Kidney glomerular epithelial cell (primary cell): ENCODE data around the gene OSBPL6.
"Not testable (repeated sequence)": the region's sequence is repeated elsewhere in the genome, so short reads cannot be mapped to it uniquely, and the experiment has no call there.

ENCODE experiments used
- DNase-seq: peaks from one replicate; lab custom pipeline; 2025; lab: John Stamatoyannopoulos, UW

Gene OSBPL6

DNA sequence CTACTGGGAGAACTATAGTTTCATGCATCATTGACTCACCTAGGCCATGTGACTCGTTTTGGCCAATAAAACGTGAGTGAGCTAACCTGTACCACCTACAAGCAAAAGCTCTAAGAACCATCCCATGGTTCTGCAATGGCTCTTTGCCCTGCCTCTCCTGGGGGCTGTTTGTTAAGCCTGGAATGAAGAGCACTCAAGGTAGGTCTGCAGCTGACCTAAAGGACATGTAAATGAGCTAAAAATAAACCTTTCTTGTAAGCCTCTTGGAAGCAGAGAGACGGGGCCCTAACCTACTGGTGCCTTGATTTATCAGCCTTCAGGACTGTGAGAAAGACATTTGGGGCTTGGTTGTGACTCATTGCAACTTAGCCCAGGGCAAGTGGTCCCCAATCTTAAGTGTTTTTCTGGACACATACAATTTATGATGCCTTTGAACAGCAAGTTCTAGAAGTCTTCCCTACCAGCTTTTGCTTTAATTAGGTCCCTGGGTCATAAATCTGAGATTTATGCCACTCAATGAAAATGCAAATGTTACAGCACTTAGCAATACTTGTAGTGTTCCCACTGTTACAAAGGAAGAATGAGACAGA, 107.4 kb downstream of the OSBPL6 start:
- DNase-seq = no peak

DNA sequence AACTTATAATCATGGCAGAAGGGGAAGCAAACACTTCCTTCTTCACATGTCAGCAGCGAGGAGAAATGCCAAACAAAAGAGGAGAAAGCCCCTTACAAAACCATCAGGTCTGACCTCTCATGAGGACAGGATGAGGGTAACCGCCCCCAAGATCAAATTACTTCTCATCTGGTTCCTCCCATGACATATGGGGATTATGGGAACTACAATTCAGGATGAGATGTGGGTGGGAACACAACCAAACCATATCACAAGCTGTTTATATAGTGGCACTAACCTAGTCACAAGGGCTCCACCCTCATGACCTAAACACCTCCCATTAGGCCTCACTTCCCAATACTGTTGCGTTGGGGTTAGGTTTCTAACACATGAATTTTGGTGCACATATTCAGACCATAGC, 110.0 kb downstream of the OSBPL6 start:
- no peak for DNase-seq

DNA sequence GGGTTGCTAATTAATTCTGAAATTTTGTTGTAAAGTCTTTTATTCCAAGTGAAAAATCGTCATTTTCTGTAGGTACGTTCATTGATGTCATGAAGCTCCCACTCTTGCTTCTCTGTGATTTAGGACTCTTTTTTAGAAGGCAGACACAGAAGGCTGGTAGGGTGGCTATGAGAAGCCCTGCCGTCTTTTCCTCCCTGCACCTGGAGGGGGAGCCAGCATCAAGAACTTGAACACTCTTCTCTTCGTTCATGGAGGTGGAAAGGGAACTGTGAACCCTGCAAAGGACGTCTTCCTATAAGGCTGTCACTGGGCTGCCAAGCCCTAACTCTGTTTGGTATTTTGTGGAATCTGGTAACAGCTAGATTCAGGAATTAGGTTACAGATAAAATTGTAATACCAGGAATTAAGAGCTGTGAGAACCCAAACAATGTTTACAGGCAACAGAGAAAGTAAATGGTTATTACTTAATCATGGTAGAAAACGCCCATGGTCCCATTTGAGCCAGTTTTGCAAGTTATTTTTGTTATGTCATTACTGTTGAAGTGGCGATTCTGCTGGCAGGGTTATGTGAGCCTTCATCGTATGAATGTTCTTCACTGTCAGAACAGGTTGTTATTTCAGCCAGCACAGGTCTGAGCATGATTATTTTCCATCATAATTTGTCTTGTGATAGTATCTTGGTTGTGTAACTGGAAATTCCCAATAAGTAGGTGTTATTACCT, 112.2 kb downstream of the OSBPL6 start:
- no peak for DNase-seq

DNA sequence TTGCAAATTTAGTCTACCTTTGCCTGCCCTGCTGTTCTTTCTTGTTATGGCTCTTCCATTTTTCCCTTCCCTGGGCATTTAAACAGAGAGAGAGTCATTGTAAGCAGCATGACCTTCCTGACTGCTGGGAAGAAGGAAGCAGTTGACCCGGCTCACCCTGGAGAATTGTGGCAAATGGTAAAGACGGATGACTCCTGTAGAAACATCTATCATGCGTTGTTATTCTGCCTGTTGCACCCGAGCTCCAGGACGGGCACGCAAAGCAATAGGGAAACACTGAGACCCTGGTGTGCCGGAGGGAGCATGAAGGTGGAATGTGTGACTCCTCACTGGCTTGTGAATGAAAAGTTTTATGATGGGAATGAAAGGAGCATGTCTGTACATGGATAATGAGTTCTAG, 113.3 kb downstream of the OSBPL6 start:
- no peak for DNase-seq

DNA sequence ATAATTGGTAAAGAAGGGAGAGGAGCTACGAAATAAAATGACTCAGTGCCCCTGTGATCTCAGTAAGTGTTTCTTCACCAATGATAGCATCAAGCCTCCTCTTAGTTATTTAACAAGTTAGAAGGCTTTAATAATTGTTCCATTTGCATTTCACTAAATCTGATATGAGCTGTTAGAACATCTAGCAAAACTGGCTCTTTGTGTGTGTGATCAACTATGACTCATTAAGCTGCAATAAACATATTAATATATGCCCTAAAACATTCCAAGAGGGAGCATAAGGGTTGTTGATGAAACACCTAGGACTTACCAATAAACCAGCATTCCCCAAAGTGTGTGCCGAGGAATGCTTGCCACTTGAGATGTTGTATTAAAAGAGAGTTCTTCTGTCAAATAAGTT, 115.2 kb downstream of the OSBPL6 start:
- DNase-seq = no peak

DNA sequence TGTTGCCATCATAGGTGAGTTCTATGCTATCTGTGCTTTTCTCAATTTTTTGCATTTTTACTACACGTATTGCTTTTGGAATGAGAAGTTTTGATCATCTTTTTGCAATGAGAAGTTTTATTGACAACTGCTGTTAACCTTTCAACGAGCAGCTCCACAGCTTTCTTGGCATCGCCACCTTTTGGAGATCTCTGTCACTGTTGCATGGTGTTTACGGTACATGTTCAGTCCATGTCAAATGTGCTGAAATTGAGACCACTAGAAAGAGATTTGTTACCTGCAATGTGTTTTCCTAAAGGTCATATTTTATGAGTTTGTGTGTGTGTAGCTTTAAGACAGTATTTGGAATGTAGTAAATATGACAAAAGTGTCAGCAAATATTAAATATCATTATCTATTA, 120.8 kb downstream of the OSBPL6 start:
- DNase-seq = no peak

DNA sequence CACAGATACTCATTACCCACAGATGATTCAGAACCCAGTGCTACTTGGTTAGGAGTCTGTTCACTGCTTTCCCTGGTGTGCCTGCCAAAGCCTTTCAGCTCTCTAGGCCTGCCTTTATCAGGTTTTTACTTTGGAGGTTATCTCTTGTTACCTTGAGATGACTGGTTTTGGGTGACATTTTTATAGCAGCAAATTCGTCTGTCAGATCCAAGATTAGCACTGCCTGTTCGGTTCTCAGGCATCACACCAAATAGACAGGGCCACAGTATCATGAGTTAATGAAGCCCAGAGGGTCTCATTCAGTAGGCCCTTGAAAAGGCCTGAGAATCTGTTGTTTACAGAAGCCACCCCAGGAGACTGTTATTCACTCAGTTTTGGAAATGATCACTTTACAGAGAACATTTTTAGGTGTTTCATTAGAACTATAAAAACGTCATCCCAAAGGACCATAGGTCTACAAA, 121.2 kb downstream of the OSBPL6 start:
- DNase-seq = no peak

DNA sequence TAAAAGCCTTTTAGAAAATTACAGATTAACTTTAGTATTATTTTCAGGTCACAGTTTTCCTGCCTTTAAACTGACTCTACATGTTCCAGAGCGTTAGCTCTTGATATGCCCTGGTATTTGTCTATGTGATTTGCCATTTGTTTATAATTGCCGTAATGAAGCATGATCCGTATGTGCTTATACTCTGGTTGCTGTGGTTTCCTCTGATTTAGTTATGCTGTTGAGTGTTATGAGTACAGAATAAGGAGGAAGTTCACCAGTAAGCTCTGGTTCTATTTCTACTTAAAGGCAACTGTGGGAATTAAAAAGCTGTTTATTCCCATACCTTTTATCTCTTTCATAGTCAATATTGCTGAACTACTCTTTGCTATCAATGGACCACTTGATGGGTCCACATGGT, 123.5 kb downstream of the OSBPL6 start:
- no peak for DNase-seq

DNA sequence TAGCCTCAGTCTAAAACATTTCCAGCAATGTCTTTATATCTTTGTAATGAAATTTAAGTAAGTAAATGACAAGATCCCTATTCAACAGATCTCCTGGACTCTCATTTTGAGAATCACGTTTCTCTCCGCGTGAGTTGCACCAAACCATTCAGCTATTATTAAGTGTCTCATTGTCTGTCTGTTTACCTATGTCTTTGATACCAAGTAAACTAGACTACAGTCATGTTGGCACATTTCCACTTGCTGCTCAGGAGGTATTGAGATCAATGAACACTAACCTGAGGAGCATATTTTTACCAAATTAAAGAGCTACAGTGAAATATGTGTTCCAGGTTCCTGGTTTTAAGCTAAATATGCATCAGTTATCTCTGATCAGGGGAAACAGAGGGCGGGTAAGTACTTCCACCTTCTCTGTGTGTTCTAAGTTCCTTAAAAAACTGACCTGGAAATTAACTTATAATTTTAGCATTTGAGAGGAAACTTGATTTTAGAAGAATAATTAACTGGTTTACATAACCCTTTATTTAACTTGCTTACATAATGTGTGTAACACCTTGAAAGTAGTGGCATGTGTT, 125.8 kb downstream of the OSBPL6 start:
- DNase-seq = no peak

DNA sequence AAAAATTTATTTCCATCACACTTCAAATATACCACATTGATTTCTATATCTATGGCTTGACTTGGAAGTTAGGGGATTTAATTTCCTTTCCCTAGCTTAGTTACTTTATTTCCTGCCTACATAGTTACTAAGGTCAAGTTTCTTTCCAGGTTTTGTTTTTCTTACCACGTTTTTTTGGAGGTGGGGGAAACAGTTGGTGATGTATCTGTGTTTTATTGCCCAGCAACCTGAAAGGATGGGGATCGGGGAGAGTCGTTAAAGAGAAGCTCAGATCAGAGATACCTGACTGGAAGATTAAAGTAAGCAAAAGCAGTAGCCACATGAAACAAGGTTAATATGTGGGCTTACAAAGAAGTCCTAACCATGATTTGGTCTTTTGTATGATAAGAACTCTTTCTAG, 127.8 kb downstream of the OSBPL6 start:
- DNase-seq = no peak

DNA sequence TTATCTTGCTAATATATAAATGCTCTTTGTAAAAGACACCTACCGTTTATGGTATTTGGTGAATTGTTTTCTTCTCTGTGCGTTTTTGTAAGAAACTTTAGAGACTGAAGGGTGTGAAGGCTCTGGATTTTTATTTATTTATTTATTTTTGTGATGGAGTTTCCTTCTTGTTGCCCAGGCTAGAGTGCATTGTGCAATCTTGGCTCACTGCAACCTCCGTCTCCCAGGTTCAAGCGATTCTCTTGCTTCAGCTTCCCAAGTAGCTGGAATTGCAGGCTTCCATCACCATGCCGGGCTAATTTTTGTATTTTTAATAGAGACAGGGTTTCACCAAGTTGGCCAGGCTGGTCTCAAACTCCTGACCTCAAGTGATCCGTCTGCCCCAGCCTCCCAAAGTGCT, 129.0 kb downstream of the OSBPL6 start:
- DNase-seq = not testable (repeated sequence)

DNA sequence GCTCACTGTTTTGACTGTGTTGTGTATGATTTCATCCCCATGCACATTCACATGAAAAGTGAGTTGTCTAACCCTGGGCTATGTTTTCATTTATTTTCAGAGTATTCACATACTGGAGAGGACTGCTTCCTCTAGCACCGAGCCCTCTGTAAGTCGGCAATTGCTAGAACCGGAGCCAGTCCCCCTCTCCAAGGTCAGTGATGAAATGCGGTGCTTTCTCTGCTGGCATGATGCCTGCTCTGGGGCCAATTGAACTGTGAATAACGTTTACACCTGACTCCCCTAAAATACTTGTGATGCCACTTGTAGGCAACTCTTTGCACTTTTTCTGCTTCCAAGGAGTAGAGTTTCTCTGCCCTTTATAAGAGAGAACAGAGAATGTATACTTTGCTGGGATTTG, 129.8 kb downstream of the OSBPL6 start:
- no peak for DNase-seq

DNA sequence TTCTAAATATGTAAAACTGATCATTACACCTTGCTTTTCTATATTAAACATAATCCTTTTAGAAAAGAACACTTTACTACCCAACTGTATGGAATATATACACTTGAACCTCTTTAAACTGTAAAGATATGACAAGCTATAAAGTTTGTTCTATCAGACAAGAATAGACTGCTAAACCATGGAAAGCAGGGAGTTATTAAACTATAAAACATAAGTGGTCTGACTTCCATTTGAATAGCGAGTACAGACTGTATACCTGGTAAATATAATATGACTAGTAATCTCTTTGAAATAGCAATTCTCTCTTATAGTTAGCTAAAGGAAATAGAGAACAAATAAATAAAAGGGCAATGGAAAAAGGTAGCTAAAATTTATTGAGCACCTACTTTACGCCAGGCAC, 131.0 kb downstream of the OSBPL6 start:
- DNase-seq = no peak

DNA sequence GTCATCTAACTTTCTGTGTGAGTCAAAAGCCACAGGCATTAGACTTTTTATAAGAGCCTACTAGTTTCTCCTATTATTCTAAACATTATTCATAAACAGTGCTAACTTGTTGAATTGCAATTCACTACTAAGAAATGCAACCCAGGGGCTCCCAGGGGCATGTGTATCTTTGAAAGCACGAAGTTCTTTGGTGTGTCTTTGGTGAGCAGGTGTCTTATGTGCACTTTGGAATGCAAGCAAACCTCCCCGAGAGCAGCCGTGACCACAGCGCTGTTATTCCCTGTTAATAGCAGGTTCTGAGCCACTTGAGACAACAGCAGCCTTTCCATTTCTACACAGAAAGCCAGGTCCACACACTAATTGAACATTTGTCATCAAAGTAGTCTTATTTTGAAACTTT, 133.2 kb downstream of the OSBPL6 start:
- no peak for DNase-seq

DNA sequence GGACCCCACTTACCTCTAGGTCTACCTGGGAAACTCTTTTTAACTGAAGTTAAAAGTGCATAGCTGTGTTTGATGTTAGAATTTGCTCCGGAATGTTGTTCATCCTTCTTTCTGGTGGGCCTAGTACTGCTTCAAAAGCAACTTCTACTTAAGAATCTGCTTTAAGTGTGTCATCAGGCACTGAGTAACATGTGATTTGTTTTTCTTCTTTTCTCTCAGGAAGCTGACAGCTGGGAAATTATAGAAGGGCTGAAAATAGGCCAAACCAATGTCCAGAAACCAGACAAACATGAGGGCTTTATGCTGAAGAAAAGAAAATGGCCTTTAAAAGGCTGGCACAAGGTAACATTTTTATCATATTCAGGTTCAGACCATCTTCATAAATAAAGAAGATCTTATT, 133.7 kb downstream of the OSBPL6 start:
- no peak for DNase-seq

DNA sequence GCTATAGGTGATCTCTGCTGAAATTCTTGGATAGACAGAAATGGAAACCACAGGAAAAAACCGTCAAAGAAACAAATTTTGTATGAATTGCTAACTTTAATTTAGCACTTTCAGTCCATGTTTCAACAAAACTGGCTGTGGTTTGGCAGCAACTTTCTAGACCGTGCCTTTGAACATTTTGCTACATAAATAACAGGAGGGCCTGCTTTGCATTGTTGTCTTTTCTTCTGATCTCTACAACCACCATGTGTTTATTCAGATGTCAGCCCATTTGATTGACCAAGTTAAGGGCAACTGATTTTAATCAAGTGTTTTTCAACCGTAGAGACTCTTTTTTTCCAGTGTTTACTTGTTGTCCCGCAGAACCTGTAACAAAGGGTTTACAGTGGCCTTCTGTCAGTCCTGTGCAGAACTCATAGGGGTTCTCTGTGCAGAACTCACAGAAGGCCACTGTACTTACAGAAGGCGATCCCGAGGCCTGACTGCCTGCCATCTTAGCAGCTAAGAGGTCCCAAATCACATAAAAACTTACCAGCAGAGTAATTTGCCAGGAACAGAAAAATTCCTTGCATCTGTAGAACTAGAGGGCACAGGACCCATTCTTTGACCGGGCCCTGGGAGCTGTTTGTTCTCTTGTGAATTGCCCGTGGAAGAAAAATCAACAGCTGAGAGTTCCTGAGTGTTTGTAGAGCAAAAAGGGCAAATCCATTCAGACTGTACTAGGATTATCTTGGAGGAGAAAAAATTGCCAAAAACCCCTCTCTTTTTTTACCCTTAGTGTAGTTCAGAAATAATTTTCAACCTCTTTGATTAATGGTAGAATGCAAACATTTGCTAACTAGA, 136.1 kb downstream of the OSBPL6 start:
- no peak for DNase-seq

DNA sequence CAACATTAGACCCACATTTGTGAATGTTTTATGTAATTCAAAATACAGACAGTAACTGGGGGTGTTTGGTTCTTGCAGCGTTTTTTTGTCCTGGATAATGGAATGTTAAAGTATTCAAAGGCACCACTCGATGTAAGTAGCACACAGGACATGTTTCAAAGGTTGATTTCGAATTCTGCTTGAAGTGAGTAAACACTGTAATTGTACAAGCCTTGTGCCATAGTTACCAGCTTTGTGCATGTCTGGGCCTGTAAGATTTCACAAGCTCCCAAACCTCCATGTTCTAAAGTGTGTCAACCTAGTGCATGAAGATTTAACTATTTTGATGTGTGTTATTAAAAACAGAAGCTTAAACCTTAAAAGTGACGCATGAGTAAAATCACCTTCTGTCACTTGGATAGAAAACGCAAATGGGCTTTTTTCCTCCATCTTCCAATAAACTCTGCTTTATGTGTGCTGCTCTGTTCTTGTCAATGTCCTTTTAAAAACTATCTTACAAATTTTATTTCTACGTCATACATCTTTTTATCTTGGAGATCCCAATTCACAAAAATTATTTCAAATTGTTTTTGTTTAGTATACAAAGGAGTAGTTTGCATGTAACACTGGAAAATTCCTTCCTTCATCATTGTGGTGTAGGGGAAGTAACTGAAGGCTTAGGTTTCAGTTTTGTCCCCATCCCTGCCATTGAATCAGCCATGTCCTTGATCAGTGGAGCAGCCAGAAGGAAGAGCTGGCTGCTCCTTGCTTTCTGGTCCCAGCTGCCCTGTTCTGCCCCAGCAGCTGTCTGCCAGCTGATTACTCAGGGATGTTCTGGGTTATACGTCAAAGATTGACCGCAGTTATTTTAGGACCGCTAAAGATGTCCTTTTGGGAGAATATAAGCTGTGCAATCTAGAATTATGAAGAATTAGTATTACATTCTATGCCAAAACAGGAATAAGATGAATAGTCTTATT, 137.4 kb downstream of the OSBPL6 start:
- DNase-seq = no peak

DNA sequence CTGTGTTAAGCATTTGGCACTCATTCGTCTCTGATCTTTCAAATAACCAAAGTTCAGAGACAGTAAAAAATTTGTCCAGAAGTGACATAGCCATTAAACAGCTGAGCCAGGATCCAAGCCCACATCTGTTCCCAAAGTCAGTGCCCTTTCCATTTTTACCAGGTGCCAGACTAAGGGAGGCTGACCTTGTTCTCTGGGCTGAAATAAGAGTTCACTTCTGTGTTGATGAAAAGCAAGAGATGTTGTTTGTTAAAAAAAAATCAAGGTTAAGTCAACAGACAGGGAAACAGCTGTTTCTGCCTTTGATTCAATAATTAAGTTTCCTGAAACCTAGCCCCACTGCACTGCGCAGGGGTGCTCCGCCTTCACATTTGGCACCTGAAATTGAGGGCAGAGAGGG, 139.5 kb downstream of the OSBPL6 start:
- no peak for DNase-seq

DNA sequence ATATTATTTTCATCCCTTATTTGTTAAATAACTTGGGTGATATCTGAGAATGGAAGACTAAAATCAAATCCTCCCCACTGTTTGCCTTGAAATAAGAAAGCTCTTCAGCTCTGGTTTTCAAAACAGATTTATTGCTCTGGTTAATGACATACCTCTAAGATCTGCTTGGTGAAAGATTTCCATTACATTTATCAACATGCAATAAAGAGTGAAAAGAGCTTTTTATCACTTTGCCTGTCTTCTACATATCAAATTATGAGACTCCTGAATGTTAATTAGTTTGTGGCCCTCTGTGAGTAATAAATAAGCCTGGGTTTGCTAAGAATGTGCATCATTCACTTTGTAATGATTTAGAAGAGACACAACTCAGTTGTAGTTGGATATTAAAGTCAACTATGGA, 140.9 kb downstream of the OSBPL6 start:
- no peak for DNase-seq

DNA sequence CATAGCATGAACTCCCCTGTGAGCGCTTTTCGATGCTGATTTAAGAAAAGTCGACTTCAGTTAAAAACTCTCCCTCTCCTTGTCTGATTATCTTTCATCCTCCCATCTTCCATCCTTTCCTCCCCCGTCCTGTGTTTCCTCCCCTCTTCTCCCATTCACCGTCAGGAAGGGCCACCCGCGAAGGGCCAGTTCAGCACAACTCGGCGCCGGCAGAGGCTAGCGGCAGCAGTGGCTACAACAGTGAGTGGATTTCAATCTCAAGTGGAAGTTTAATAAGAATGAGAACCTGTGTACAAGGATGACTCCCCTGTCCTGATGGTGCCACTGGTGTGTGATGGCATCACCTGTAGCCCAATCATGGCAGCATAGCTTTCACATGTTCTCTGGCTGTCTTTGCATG, 149.8 kb downstream of the OSBPL6 start:
- no peak for DNase-seq

DNA sequence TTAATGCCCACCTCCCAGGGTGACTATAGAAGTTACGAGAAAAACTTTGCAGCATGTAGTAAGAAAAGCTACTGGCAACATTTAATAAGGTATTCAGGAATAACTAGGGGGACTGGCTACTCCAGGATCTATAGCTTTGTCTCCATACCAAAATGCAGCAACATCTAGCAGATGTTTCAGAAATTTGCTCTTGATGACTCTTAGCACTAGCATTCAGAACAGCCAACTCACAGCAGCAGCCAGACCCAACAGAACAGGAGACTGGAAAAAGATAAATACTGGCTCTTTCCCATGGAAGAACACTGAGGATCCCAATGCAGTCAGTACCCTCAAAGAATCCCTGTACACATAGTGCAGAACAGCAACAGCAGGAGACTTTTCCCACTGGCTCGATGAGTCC, 151.6 kb downstream of the OSBPL6 start:
- DNase-seq = no peak

DNA sequence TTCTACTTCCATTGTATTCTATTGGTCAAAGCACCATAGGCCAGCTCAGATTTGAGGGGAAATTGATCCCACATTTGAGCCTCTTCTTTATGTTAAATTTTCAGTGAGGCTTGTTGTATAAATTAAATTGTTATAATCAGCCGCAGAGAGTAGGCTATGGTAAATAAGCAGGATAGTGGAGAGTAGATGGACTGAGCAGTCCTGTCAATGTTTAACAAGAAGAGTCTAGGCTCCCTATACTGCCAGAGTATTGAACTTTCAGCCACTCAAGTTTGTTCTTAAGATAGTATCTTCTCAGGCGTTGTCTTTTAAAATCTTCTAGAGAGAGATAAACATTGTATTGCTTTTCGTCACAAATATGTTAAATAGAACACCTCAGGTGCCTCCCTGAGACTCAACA, 155.7 kb downstream of the OSBPL6 start:
- DNase-seq = no peak
